Measurements from ENCODE around the gene DCAKD. TPM values are rescaled to one million over a fixed set of nuclear protein-coding genes. Genes with fewer than 3 reads are reported as not detected.

Gene DCAKD
- total and polyA plus RNA-seq, 2 donors (not counting 3 experiments of a cell fraction or from before 2014, with no cell fraction given) = 30.8 to 36.5 TPM

DNA sequence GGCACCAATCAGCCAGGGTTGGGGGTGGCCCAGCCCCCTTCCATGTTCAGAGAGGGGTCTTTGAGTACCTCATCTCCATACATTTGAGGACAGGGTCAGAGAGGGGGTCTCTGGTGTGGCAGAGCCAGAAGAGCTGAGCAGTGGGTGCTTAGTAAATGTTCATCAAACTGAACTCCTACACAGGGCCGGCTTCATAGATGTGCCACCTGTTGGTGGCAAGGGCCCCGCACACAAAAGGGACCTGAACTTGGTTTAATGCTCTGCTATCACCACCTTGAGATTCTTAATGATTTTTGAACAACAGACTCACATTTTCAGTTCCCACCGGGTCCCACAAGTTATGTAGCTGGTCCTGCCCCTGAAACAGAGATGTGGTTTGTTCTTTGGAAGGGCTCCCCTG, 74.4 kb downstream of the DCAKD start:
- CTCF ChIA-PET = interaction anchor here (0.9 to 1.3 kb wide), 3 partner anchors 16 to 98 kb away, joined by 3 to 4 read pairs (median 3); no protein-coding TSS in a partner anchor
- H3K36me3 ChIP-seq (ENCODE audit: control insufficient read depth in 2 of 2, extremely low read depth in 1 of 2, insufficient read depth in 2 of 2, low read length in 2 of 2) = no peaks in the 10 kb centered on the region
- no peaks in the 10 kb centered on the region for H3K79me2 ChIP-seq (ENCODE audit: control insufficient read depth, insufficient read depth, low read length)
- BruUV-seq (replicated peaks) = no TSS peak
- no peaks in the 10 kb centered on the region for H4K20me1 ChIP-seq (replicated peaks; ENCODE audit: control insufficient read depth, extremely low read depth, insufficient read depth, low read length)
- TF ChIP-seq EZH2 (IDR thresholded peaks at IDR 0.05; ENCODE audit: borderline replicate concordance, low read depth, low read length, severe bottlenecking) (no peak), POLR2AphosphoS5 (IDR thresholded peaks at IDR 0.05; ENCODE audit: insufficient read depth, low read depth, low read length) (no peak), MAX (IDR thresholded peaks at IDR 0.05; ENCODE audit: insufficient read depth, insufficient read length) (no peak), MYC (IDR thresholded peaks at IDR 0.05; ENCODE audit: low read depth, low read length) (no peak), POLR2A (IDR thresholded peaks at IDR 0.05; ENCODE audit: low read depth, low read length) (no peak)
- H3K4me1 ChIP-seq (ENCODE audit: control insufficient read depth, extremely low read depth, insufficient read depth, low read length) = peaks cover 15% of the 10 kb centered on the region
- H3K4me3 ChIP-seq (replicated peaks in 1 of 3; ENCODE audit: insufficient read depth in 1 of 3, low read depth in 1 of 3, low read length in 3 of 3) = no peak overlapping the region
- no peak overlapping the region for H2AFZ ChIP-seq (ENCODE audit: low read depth, low read length)
- H3K27ac ChIP-seq (ENCODE audit: insufficient read depth, low read depth, low read length) = no peak overlapping the region
- H3K4me2 ChIP-seq (ENCODE audit: insufficient read depth, low read length) = no peak overlapping the region
- DNase-seq (ENCODE audit: low read depth, low spot score) = no peak
- intact Hi-C loops (cut with micrococcal nuclease) = no loop called here
- no peaks in the 10 kb centered on the region for H3K9me1 ChIP-seq (replicated peaks; ENCODE audit: control insufficient read depth, extremely low read depth, insufficient read depth, low read length)
- H3K9me3 ChIP-seq (replicated peaks; ENCODE audit: control insufficient read depth, insufficient read depth, low read length) = no peaks in the 10 kb centered on the region
- peaks cover 0 to 15% of the 10 kb centered on the region in 2 experiments for H3K27me3 ChIP-seq (ENCODE audit: control insufficient read depth in 2 of 2, insufficient read depth in 2 of 2, low read length in 2 of 2)
- dilution Hi-C loops (cut with MboI; ENCODE audit: extremely low pct_ligation_motif_present, low sequenced_read_pairs) = no loop called here
- FAIRE-seq = no peak
- POLR2A ChIA-PET = no interaction called here
- no peak overlapping the region for H3K9ac ChIP-seq (replicated peaks; ENCODE audit: extremely low read depth, insufficient read depth, low read length)

GRCh38 chr17:44976206-44976605, 75.2 kb downstream of the DCAKD start:
- dilution Hi-C loops (cut with MboI; ENCODE audit: extremely low pct_ligation_motif_present, low sequenced_read_pairs) (no loop called here), intact Hi-C loops (cut with micrococcal nuclease) (no loop called here)
- Histone ChIP-seq H4K20me1 (replicated peaks; ENCODE audit: control insufficient read depth, extremely low read depth, insufficient read depth, low read length) (no peaks in the 10 kb centered on the region), H2AFZ (ENCODE audit: low read depth, low read length) (no peak overlapping the region), H3K4me2 (ENCODE audit: insufficient read depth, low read length) (no peak overlapping the region), H3K4me3 (replicated peaks in 1 of 3; ENCODE audit: insufficient read depth in 1 of 3, low read depth in 1 of 3, low read length in 3 of 3) (no peak overlapping the region), H3K9ac (replicated peaks; ENCODE audit: extremely low read depth, insufficient read depth, low read length) (no peak overlapping the region), H3K4me1 (ENCODE audit: control insufficient read depth, extremely low read depth, insufficient read depth, low read length) (peaks cover 9% of the 10 kb centered on the region), H3K36me3 (ENCODE audit: control insufficient read depth in 2 of 2, extremely low read depth in 1 of 2, insufficient read depth in 2 of 2, low read length in 2 of 2) (no peaks in the 10 kb centered on the region), H3K27ac (ENCODE audit: insufficient read depth, low read depth, low read length) (no peak overlapping the region), H3K9me1 (replicated peaks; ENCODE audit: control insufficient read depth, extremely low read depth, insufficient read depth, low read length) (no peaks in the 10 kb centered on the region), H3K79me2 (ENCODE audit: control insufficient read depth, insufficient read depth, low read length) (no peaks in the 10 kb centered on the region), H3K27me3 (ENCODE audit: control insufficient read depth in 2 of 2, insufficient read depth in 2 of 2, low read length in 2 of 2) (peaks cover 3 to 20% of the 10 kb centered on the region in 2 experiments), H3K9me3 (replicated peaks; ENCODE audit: control insufficient read depth, insufficient read depth, low read length) (no peaks in the 10 kb centered on the region)
- no peak for FAIRE-seq
- TF ChIP-seq POLR2AphosphoS5 (IDR thresholded peaks at IDR 0.05; ENCODE audit: insufficient read depth, low read depth, low read length) = no peak
- no peak for TF ChIP-seq POLR2A (IDR thresholded peaks at IDR 0.05; ENCODE audit: low read depth, low read length)
- no peak for TF ChIP-seq GATA2 (IDR thresholded peaks at IDR 0.05; ENCODE audit: insufficient read depth, insufficient read length, low read depth, low read length)
- TF ChIP-seq FOS (IDR thresholded peaks at IDR 0.05; ENCODE audit: borderline replicate concordance, insufficient read depth, low read length) = no peak
- no peak for TF ChIP-seq MYC (IDR thresholded peaks at IDR 0.05; ENCODE audit: low read depth, low read length)
- TF ChIP-seq EZH2 (IDR thresholded peaks at IDR 0.05; ENCODE audit: borderline replicate concordance, low read depth, low read length, severe bottlenecking) = no peak
- TF ChIP-seq, protein P1, sequence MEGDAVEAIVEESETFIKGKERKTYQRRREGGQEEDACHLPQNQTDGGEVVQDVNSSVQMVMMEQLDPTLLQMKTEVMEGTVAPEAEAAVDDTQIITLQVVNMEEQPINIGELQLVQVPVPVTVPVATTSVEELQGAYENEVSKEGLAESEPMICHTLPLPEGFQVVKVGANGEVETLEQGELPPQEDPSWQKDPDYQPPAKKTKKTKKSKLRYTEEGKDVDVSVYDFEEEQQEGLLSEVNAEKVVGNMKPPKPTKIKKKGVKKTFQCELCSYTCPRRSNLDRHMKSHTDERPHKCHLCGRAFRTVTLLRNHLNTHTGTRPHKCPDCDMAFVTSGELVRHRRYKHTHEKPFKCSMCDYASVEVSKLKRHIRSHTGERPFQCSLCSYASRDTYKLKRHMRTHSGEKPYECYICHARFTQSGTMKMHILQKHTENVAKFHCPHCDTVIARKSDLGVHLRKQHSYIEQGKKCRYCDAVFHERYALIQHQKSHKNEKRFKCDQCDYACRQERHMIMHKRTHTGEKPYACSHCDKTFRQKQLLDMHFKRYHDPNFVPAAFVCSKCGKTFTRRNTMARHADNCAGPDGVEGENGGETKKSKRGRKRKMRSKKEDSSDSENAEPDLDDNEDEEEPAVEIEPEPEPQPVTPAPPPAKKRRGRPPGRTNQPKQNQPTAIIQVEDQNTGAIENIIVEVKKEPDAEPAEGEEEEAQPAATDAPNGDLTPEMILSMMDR (IDR thresholded peaks at IDR 0.05; ENCODE audit: extremely low read depth in 1 of 2, insufficient read depth in 1 of 2, low read depth in 1 of 2, low read length in 2 of 2) = no peak
- TF ChIP-seq JUN (IDR thresholded peaks at IDR 0.05; ENCODE audit: borderline replicate concordance, insufficient read depth, insufficient read length, low read depth) = no peak
- TF ChIP-seq MAX (IDR thresholded peaks at IDR 0.05; ENCODE audit: insufficient read depth, insufficient read length) = no peak
- no peak for DNase-seq (ENCODE audit: low read depth, low spot score)
- BruUV-seq (replicated peaks) = no TSS peak
- ChIA-PET POLR2A (no interaction called here), CTCF (interaction anchor here (1.1 to 1.3 kb wide), 3 partner anchors 17 to 97 kb away, joined by 3 to 5 read pairs (median 4); no protein-coding TSS in a partner anchor)
